ENCODE results near the gene CDH4. TPM values are rescaled to one million over a fixed set of nuclear protein-coding genes. Genes with fewer than 3 reads are reported as not detected.
A peak's percentile ranks its signal among the peaks of the same experiment; 100 is the strongest.

Gene CDH4
- total and polyA plus RNA-seq, 4 experiments from 2014 or later = 0.39 to 1.1 (median 0.41) TPM; not detected in 1

DNA sequence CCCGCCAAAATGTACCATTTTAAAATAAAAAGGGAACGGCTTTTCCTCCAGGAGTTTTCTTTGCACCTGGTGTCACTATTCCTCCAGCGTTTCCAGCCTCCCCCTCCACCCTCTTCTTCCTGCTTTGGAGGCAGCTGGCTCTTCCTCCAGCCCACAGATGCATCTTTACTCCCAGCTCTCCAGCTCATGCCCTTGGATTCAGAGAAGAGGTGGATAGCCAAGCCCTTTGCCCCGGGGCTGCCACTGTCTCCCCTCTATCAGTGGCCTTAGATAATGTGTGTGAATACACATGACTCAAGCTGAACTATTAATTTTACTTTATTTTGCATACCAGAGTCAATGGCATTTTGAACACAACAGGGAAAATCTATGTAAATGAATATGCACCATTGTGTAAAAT lies 15.3 kb upstream of the CDH4 start:
- intact Hi-C loops (cut with micrococcal nuclease) = no loop called here
- Mint-ChIP-seq H3K9me3 (peaks cover 0 to 16% (median 5%) of the 10 kb centered on the region in 8 donors), H3K27ac (no peak overlapping the region), H3K4me1 (no peaks in the 10 kb centered on the region), H3K36me3 (peaks cover 0 to 3% of the 10 kb centered on the region in 2 donors), H3K27me3 (peaks cover 6 to 14% of the 10 kb centered on the region in 2 donors), H3K4me3 (no peak overlapping the region)
- Histone ChIP-seq H3K4me3 (ENCODE audit: low read length in 2 of 2) (no peak overlapping the region), H3K27ac (ENCODE audit: low read depth, low read length) (no peak overlapping the region), H3K27me3 (ENCODE audit: insufficient read depth, low read length) (no peaks in the 10 kb centered on the region), H3K4me1 (ENCODE audit: insufficient read depth, low read length) (no peaks in the 10 kb centered on the region), H3K9me3 (ENCODE audit: control insufficient read depth in 1 of 2, low read length in 2 of 2) (no peaks in the 10 kb centered on the region), H3K36me3 (ENCODE audit: insufficient read depth, low read length) (no peaks in the 10 kb centered on the region)
- ChIA-PET POLR2A (ENCODE audit: partially characterized antibody) (no interaction called here), CTCF (ENCODE audit: partially characterized antibody) (interaction anchor here (1.0 kb wide), 1 partner anchor 10 kb away, joined by 4 read pairs; no protein-coding TSS in a partner anchor)
- no peak for DNase-seq

GRCh38 chr20:61238813-61239212 lies 13.2 kb upstream of the CDH4 start:
- Histone ChIP-seq H3K4me3 (ENCODE audit: low read length in 2 of 2) (no peak overlapping the region), H3K4me1 (ENCODE audit: insufficient read depth, low read length) (no peaks in the 10 kb centered on the region), H3K36me3 (ENCODE audit: insufficient read depth, low read length) (no peaks in the 10 kb centered on the region), H3K27me3 (ENCODE audit: insufficient read depth, low read length) (no peaks in the 10 kb centered on the region), H3K9me3 (ENCODE audit: control insufficient read depth in 1 of 2, low read length in 2 of 2) (no peaks in the 10 kb centered on the region), H3K27ac (ENCODE audit: low read depth, low read length) (no peak overlapping the region)
- ChIA-PET CTCF (ENCODE audit: partially characterized antibody) (no interaction called here), POLR2A (ENCODE audit: partially characterized antibody) (no interaction called here)
- no peak for DNase-seq
- intact Hi-C loops (cut with micrococcal nuclease) = no loop called here
- Mint-ChIP-seq H3K36me3 (peaks cover 0 to 3% of the 10 kb centered on the region in 2 donors), H3K9me3 (peaks cover 0 to 16% (median 5%) of the 10 kb centered on the region in 8 donors), H3K27ac (no peak overlapping the region), H3K27me3 (peaks cover 6 to 14% of the 10 kb centered on the region in 2 donors), H3K4me1 (no peaks in the 10 kb centered on the region), H3K4me3 (no peak overlapping the region)

- H3K4me3 Mint-ChIP-seq = no peak overlapping the region
- H3K27me3 ChIP-seq (ENCODE audit: insufficient read depth, low read length) = no peaks in the 10 kb centered on the region
- H3K9me3 Mint-ChIP-seq = peaks cover 0 to 16% (median 5%) of the 10 kb centered on the region in 8 donors
- no peak overlapping the region for H3K27ac Mint-ChIP-seq
- no peaks in the 10 kb centered on the region for H3K36me3 ChIP-seq (ENCODE audit: insufficient read depth, low read length)
- H3K27me3 Mint-ChIP-seq = peaks cover 6 to 14% of the 10 kb centered on the region in 2 donors
- intact Hi-C loops (cut with micrococcal nuclease) = no loop called here
- no peak overlapping the region for H3K4me3 ChIP-seq (ENCODE audit: low read length in 2 of 2)
- H3K9me3 ChIP-seq (ENCODE audit: control insufficient read depth in 1 of 2, low read length in 2 of 2) = no peaks in the 10 kb centered on the region
- H3K4me1 Mint-ChIP-seq = no peaks in the 10 kb centered on the region
- DNase-seq = no peak
- no peak overlapping the region for H3K27ac ChIP-seq (ENCODE audit: low read depth, low read length)
- H3K4me1 ChIP-seq (ENCODE audit: insufficient read depth, low read length) = no peaks in the 10 kb centered on the region
- peaks cover 0 to 3% of the 10 kb centered on the region in 2 donors for H3K36me3 Mint-ChIP-seq
- ChIA-PET CTCF (ENCODE audit: partially characterized antibody) (interaction anchor here (1.1 to 1.4 kb wide), 2 partner anchors 10 to 12 kb away, joined by 4 read pairs; no protein-coding TSS in a partner anchor), POLR2A (ENCODE audit: partially characterized antibody) (no interaction called here)
Observed at GRCh38 chr20:61240814-61241213, 11.2 kb upstream of the CDH4 start.

GRCh38 chr20:61244213-61244612 lies 7.8 kb upstream of the CDH4 start:
- H3K27ac ChIP-seq (ENCODE audit: low read depth, low read length) = no peak overlapping the region
- no peak for DNase-seq
- Mint-ChIP-seq H3K36me3 (peaks cover 0 to 3% of the 10 kb centered on the region in 2 donors), H3K27ac (no peak overlapping the region), H3K4me3 (no peak overlapping the region), H3K4me1 (no peaks in the 10 kb centered on the region), H3K9me3 (peaks cover 0 to 16% (median 5%) of the 10 kb centered on the region in 8 donors), H3K27me3 (peaks cover 17 to 21% of the 10 kb centered on the region in 2 donors)
- ChIA-PET POLR2A (ENCODE audit: partially characterized antibody) (no interaction called here), CTCF (ENCODE audit: partially characterized antibody) (interaction anchor here (1.1 kb wide), 1 partner anchor 16 kb away, joined by 3 read pairs; no protein-coding TSS in a partner anchor)
- H3K36me3 ChIP-seq (ENCODE audit: insufficient read depth, low read length) = no peaks in the 10 kb centered on the region
- no peak overlapping the region for H3K4me3 ChIP-seq (ENCODE audit: low read length in 2 of 2)
- no peaks in the 10 kb centered on the region for H3K4me1 ChIP-seq (ENCODE audit: insufficient read depth, low read length)
- H3K9me3 ChIP-seq (ENCODE audit: control insufficient read depth in 1 of 2, low read length in 2 of 2) = no peaks in the 10 kb centered on the region
- intact Hi-C loops (cut with micrococcal nuclease) = no loop called here
- no peaks in the 10 kb centered on the region for H3K27me3 ChIP-seq (ENCODE audit: insufficient read depth, low read length)

- Histone ChIP-seq H3K27me3 (ENCODE audit: insufficient read depth, low read length) (no peaks in the 10 kb centered on the region), H3K36me3 (ENCODE audit: insufficient read depth, low read length) (no peaks in the 10 kb centered on the region), H3K9me3 (ENCODE audit: control insufficient read depth in 1 of 2, low read length in 2 of 2) (no peaks in the 10 kb centered on the region), H3K27ac (ENCODE audit: low read depth, low read length) (no peak overlapping the region), H3K4me1 (ENCODE audit: insufficient read depth, low read length) (no peaks in the 10 kb centered on the region), H3K4me3 (ENCODE audit: low read length in 2 of 2) (no peak overlapping the region)
- H3K9me3 Mint-ChIP-seq = peaks cover 0 to 1% (median 0%) of the 10 kb centered on the region in 8 donors
- peak overlapping the region in 1 of 7 donors; percentile 23 for H3K27ac Mint-ChIP-seq
- H3K27me3 Mint-ChIP-seq = peaks cover 24 to 28% of the 10 kb centered on the region in 2 donors
- POLR2A ChIA-PET (ENCODE audit: partially characterized antibody) = no interaction called here
- H3K36me3 Mint-ChIP-seq = no peaks in the 10 kb centered on the region
- H3K4me3 Mint-ChIP-seq = no peak overlapping the region
- H3K4me1 Mint-ChIP-seq = peaks cover 0 to 4% (median 0%) of the 10 kb centered on the region in 4 donors
- CTCF ChIA-PET (ENCODE audit: partially characterized antibody) = no interaction called here
- DNase-seq = no peak
- intact Hi-C loops (cut with micrococcal nuclease) = no loop called here
Observed at GRCh38 chr20:61246269-61246668, 5.8 kb upstream of the CDH4 start.

GRCh38 chr20:61249626-61250025 lies 2.4 kb upstream of the CDH4 start:
- Mint-ChIP-seq H3K4me1 (peaks cover 0 to 11% (median 3%) of the 10 kb centered on the region in 4 donors), H3K27me3 (peaks cover 34 to 38% of the 10 kb centered on the region in 2 donors), H3K4me3 (no peak overlapping the region), H3K27ac (no peak overlapping the region), H3K36me3 (no peaks in the 10 kb centered on the region), H3K9me3 (peaks cover 0 to 2% (median 0%) of the 10 kb centered on the region in 8 donors)
- ChIA-PET POLR2A (ENCODE audit: partially characterized antibody) (no interaction called here), CTCF (ENCODE audit: partially characterized antibody) (no interaction called here)
- H3K27ac ChIP-seq (ENCODE audit: low read depth, low read length) = no peak overlapping the region
- no peaks in the 10 kb centered on the region for H3K36me3 ChIP-seq (ENCODE audit: insufficient read depth, low read length)
- H3K4me1 ChIP-seq (ENCODE audit: insufficient read depth, low read length) = no peaks in the 10 kb centered on the region
- H3K27me3 ChIP-seq (ENCODE audit: insufficient read depth, low read length) = no peaks in the 10 kb centered on the region
- DNase-seq = no peak
- intact Hi-C loops (cut with micrococcal nuclease) = no loop called here
- H3K4me3 ChIP-seq (ENCODE audit: low read length in 2 of 2) = no peak overlapping the region
- H3K9me3 ChIP-seq (ENCODE audit: control insufficient read depth in 1 of 2, low read length in 2 of 2) = no peaks in the 10 kb centered on the region

DNA sequence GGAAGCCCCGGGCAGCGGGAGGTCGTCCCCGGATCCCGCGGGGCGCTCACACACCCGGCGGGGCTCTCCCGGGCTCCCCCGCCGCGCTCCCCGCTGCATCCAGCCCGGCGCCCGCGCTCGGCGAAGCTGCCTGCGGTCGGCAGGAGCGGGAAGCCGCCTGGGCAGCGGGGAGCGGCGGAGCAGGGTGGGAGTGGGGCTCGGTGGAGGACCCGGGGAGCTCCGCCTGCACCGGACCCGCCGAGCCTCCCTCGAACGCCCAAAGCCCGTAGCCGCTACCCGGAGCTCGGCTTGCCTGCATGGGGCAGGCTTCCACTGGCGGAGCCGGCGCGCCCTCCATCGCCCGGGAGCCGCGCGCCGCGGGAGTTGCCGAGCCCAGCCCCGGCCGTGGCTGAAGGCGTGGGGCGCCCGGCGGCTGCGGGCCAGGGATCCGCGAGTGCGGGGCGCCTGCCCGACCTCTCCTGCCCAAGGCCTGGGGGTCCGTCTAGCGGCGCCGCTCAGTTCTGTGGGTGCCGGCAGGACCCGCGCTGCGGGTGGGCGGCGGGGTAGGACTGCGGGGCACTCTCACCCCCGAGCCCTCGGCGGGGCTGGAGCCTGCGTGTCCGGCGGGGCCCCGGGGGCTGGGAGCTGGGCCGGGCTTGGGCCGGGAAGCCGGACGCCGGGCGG lies 671 bp downstream of the CDH4 start:
- peaks cover 0 to 14% (median 5%) of the 10 kb centered on the region in 4 donors for H3K4me1 Mint-ChIP-seq

More for the DNA sequence above, 671 bp downstream of the CDH4 start:
- Mint-ChIP-seq H3K36me3 (no peaks in the 10 kb centered on the region), H3K9me3 (peaks cover 0 to 4% (median 0%) of the 10 kb centered on the region in 8 donors), H3K4me3 (no peak overlapping the region), H3K27me3 (peaks cover 39 to 48% of the 10 kb centered on the region in 2 donors), H3K27ac (no peak overlapping the region)
- DNase-seq = no peak
- Histone ChIP-seq H3K27me3 (ENCODE audit: insufficient read depth, low read length) (no peaks in the 10 kb centered on the region), H3K9me3 (ENCODE audit: control insufficient read depth in 1 of 2, low read length in 2 of 2) (no peaks in the 10 kb centered on the region), H3K4me3 (ENCODE audit: low read length in 2 of 2) (no peak overlapping the region), H3K36me3 (ENCODE audit: insufficient read depth, low read length) (no peaks in the 10 kb centered on the region), H3K4me1 (ENCODE audit: insufficient read depth, low read length) (no peaks in the 10 kb centered on the region), H3K27ac (ENCODE audit: low read depth, low read length) (no peak overlapping the region)
- CTCF ChIA-PET (ENCODE audit: partially characterized antibody) = no interaction called here
- intact Hi-C loops (cut with micrococcal nuclease) = no loop called here
- POLR2A ChIA-PET (ENCODE audit: partially characterized antibody) = no interaction called here
